ENCODE results near the gene DDN. TPM values are rescaled to one million over a fixed set of nuclear protein-coding genes. Genes with fewer than 3 reads are reported as not detected.
A peak's percentile ranks its signal among the peaks of the same experiment; 100 is the strongest.

The DDN gene
- polyA plus RNA-seq, 6 donors from 2014 or later: 0.12 to 0.52 (median 0.20) TPM; not detected in 1

GRCh38 chr12:49037947-49038237 is 38.7 kb upstream of the DDN start:
- Mint-ChIP-seq H3K36me3 (peaks cover 5 to 25% of the 10 kb centered on the region in 2 donors), H3K4me3 (no peak overlapping the region), H3K4me1 (peaks cover 0 to 5% (median 4%) of the 10 kb centered on the region in 3 donors), H3K9me3 (no peaks in the 10 kb centered on the region), H3K27me3 (no peaks in the 10 kb centered on the region), H3K27ac (peak overlapping the region in 2 of 6 donors; percentile 5 to 87)
- DNase-seq (no peak), ATAC-seq (ENCODE audit: low read depth in 2 of 2) (no peak)

DNA sequence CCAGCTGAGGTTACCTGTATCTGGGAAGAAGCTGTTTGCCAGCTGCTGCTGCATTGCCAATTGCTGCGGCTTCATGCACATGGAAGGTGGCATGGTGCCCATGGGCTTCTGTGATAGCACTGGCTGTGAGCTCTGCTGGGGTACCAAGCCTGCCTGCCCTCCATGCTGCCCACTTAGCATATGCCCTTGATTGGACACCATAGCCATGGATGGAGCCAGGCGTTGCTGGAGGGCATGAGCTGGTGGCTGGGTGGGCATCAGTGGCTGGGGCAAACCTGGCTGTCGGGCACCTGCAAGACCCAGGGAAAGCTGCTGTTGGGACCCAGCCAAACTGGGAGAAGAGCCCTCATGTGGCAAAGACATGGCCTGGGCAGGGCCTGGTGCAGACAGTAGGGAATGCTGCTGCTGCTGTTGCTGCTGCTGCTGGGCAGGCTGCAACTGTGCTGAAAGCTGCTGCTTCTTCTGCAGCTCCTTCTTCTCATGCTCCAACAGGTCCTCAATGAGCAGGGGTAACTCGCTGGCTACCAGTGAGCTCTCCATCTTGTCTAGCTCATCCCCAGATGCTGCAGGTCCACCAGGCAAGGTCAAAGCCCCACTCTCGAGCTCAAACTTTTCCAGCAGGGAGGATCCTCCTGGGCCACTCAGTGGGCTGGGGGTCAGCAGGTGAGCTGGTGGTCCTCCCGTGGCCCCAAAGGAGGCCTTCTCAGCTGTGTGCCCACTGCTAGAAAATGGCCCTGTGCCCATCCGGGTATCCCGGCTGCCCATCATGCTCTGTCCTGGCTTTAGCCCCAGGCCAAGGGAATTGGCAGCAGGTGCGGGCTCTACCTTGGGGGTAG is 38.2 kb upstream of the DDN start:
- peaks cover 0 to 5% (median 4%) of the 10 kb centered on the region in 3 donors for H3K4me1 Mint-ChIP-seq
- DNase-seq: no peak
- no peaks in the 10 kb centered on the region for H3K9me3 Mint-ChIP-seq
- H3K27ac Mint-ChIP-seq: peak overlapping the region in 1 of 6 donors; percentile 26
- no peaks in the 10 kb centered on the region for H3K27me3 Mint-ChIP-seq
- no peak overlapping the region for H3K4me3 Mint-ChIP-seq
- no peak for ATAC-seq (ENCODE audit: low read depth in 2 of 2)
- peaks cover 5 to 22% of the 10 kb centered on the region in 2 donors for H3K36me3 Mint-ChIP-seq

DNA sequence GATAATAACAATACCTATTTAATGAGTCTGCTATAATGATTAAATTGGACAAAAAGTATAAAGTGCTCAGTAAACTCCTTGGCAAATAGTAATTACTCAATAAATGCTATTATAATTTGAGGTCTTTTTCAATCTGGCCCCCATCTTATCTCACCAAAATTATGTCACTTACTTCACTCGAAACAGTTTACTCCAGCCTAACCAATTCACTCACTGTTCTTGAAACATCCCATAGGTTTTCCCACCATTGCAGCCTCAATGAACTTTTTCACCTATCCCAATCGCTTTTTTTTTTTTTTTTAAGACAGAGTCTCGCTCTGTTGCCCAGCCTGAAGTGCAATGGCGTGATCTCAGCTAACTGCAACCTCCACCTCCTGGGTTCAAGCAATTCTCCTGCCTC is 36.9 kb upstream of the DDN start:
- no peak for DNase-seq
- ATAC-seq (ENCODE audit: low read depth in 2 of 2): no peak
- H3K27ac Mint-ChIP-seq: peak overlapping the region in 1 of 6 donors; percentile 52
- peaks cover 0 to 7% (median 5%) of the 10 kb centered on the region in 3 donors for H3K4me1 Mint-ChIP-seq
- no peak overlapping the region for H3K4me3 Mint-ChIP-seq
- H3K27me3 Mint-ChIP-seq: no peaks in the 10 kb centered on the region
- H3K9me3 Mint-ChIP-seq: no peaks in the 10 kb centered on the region
- H3K36me3 Mint-ChIP-seq: peaks cover 5 to 17% of the 10 kb centered on the region in 2 donors

GRCh38 chr12:49034286-49034622 is 35.1 kb upstream of the DDN start:
- Mint-ChIP-seq H3K4me1 (peaks cover 0 to 8% (median 5%) of the 10 kb centered on the region in 3 donors), H3K4me3 (no peak overlapping the region), H3K27ac (peak overlapping the region in 1 of 6 donors; percentile 38), H3K27me3 (no peaks in the 10 kb centered on the region), H3K9me3 (no peaks in the 10 kb centered on the region), H3K36me3 (peaks cover 5 to 17% of the 10 kb centered on the region in 2 donors)
- no peak for ATAC-seq (ENCODE audit: low read depth in 2 of 2)
- no peak for DNase-seq

GRCh38 chr12:49033611-49034285 is 34.6 kb upstream of the DDN start:
- peaks cover 1 to 17% of the 10 kb centered on the region in 2 donors for H3K36me3 Mint-ChIP-seq
- no peaks in the 10 kb centered on the region for H3K27me3 Mint-ChIP-seq
- DNase-seq: no peak
- H3K4me3 Mint-ChIP-seq: no peak overlapping the region
- peaks cover 0 to 8% (median 5%) of the 10 kb centered on the region in 3 donors for H3K4me1 Mint-ChIP-seq
- no peak for ATAC-seq (ENCODE audit: low read depth in 2 of 2)
- H3K27ac Mint-ChIP-seq: peak overlapping the region in 2 of 6 donors; percentile 29 to 38
- H3K9me3 Mint-ChIP-seq: no peaks in the 10 kb centered on the region

- peaks cover 0 to 20% of the 10 kb centered on the region in 2 donors for H3K36me3 Mint-ChIP-seq
- ATAC-seq (ENCODE audit: low read depth in 2 of 2): no peak
- H3K9me3 Mint-ChIP-seq: no peaks in the 10 kb centered on the region
- DNase-seq: no peak
- no peaks in the 10 kb centered on the region for H3K27me3 Mint-ChIP-seq
- peaks cover 0 to 8% (median 5%) of the 10 kb centered on the region in 3 donors for H3K4me1 Mint-ChIP-seq
- H3K4me3 Mint-ChIP-seq: no peak overlapping the region
- H3K27ac Mint-ChIP-seq: no peak overlapping the region
Observed at GRCh38 chr12:49032679-49033447, 33.7 kb upstream of the DDN start.

DNA sequence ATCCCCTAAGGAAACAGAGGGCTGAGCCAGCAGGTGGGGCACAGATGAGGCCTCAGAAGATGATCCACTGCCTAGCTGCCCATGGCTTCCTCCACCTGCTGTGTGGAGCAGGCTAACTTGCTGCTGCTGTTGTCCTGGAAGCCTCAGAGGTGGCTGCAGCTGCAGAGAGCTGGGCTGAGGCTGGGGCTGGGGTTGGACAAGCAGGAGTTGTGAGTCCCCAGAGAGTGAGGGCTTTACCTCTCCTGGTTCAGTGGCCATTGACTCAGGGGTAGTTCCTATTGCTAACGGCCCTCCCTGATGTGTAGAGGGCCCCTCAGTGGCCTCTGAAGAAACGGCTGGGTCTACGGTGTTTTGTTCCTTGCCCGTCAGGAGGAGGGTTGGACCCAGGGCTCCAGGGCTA is 33.1 kb upstream of the DDN start:
- no peak for DNase-seq
- H3K36me3 Mint-ChIP-seq: peaks cover 0 to 25% of the 10 kb centered on the region in 2 donors
- H3K4me3 Mint-ChIP-seq: no peak overlapping the region
- ATAC-seq (ENCODE audit: low read depth in 2 of 2): no peak
- H3K4me1 Mint-ChIP-seq: peaks cover 0 to 8% (median 5%) of the 10 kb centered on the region in 3 donors
- no peaks in the 10 kb centered on the region for H3K9me3 Mint-ChIP-seq
- no peaks in the 10 kb centered on the region for H3K27me3 Mint-ChIP-seq
- H3K27ac Mint-ChIP-seq: no peak overlapping the region

- Mint-ChIP-seq H3K36me3 (peaks cover 0 to 20% of the 10 kb centered on the region in 2 donors), H3K9me3 (no peaks in the 10 kb centered on the region), H3K4me3 (no peak overlapping the region), H3K27ac (peak overlapping the region in 1 of 6 donors; percentile 36), H3K4me1 (peaks cover 0 to 6% (median 5%) of the 10 kb centered on the region in 3 donors), H3K27me3 (no peaks in the 10 kb centered on the region)
- no peak for DNase-seq
- ATAC-seq (ENCODE audit: low read depth in 2 of 2): no peak
Observed at GRCh38 chr12:49031573-49032161, 32.5 kb upstream of the DDN start.

GRCh38 chr12:49030714-49031572 is 31.8 kb upstream of the DDN start:
- Mint-ChIP-seq H3K9me3 (no peaks in the 10 kb centered on the region), H3K27ac (peak overlapping the region in 2 of 6 donors; percentile 79 to 89), H3K4me1 (peaks cover under 1 to 5% (median 4%) of the 10 kb centered on the region in 3 donors), H3K36me3 (peaks cover 5 to 17% of the 10 kb centered on the region in 2 donors), H3K4me3 (peak overlapping the region in 1 of 8 donors; percentile 40), H3K27me3 (no peaks in the 10 kb centered on the region)
- no peak for ATAC-seq (ENCODE audit: low read depth in 2 of 2)
- DNase-seq: no peak

DNA sequence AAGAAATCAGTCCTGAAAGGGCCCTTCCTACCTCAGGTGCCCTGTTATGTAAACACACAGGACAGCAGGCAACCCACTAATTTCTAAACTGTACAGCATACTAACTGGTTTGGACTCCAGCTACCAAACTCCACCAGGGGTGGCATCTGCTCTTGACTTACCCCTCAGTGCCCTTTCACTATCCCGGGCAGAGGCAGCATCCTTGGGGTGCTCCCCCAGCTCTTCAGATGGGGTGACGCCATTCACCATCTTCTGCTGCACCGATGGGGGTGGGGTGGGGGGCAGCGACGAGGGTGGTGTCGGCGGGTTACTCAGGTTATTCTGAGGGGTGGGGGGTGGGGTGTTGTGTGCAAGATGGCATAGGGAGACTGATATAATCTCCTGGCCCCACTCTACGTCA is 30.9 kb upstream of the DDN start:
- no peaks in the 10 kb centered on the region for H3K27me3 Mint-ChIP-seq
- peaks cover 10 to 17% of the 10 kb centered on the region in 2 donors for H3K36me3 Mint-ChIP-seq
- H3K27ac Mint-ChIP-seq: peak overlapping the region in 1 of 6 donors; percentile 80
- no peak overlapping the region for H3K4me3 Mint-ChIP-seq
- no peaks in the 10 kb centered on the region for H3K9me3 Mint-ChIP-seq
- no peak for ATAC-seq (ENCODE audit: low read depth in 2 of 2)
- no peak for DNase-seq
- peaks cover 3 to 5% (median 4%) of the 10 kb centered on the region in 3 donors for H3K4me1 Mint-ChIP-seq

- Mint-ChIP-seq H3K9me3 (no peaks in the 10 kb centered on the region), H3K27ac (peak overlapping the region in 1 of 6 donors; percentile 74)
Observed at GRCh38 chr12:49028666-49029275, 29.6 kb upstream of the DDN start.

More at GRCh38 chr12:49028666-49029275, 29.6 kb upstream of the DDN start:
- DNase-seq (no peak), ATAC-seq (ENCODE audit: low read depth in 2 of 2) (no peak)
- Mint-ChIP-seq H3K27me3 (no peaks in the 10 kb centered on the region), H3K4me3 (no peak overlapping the region), H3K36me3 (peaks cover 12 to 13% of the 10 kb centered on the region in 2 donors), H3K4me1 (peaks cover 3 to 6% (median 4%) of the 10 kb centered on the region in 3 donors)

All from naive B cell (primary cell).